SK-N-SH treated with all-trans-retinoic acid at 6 μM for 48 hours (cell line): ENCODE results near the gene PRKAG2.

Experiments
- ATAC-seq: fragments of 200-7000 bp; cut with Tn5 transposase; 3 replicates; pipeline ENCODE4 v1.9.1; 2020; ENCODE audit warnings: mild to moderate bottlenecking, moderate library complexity
- ARNTL ChIP-seq: fragments of 450-650 bp; formaldehyde crosslinking; IDR thresholded peaks from 2 replicates; pipeline ENCODE4 v1.5.0; 2020; ENCODE audit warnings: low read depth, mild to moderate bottlenecking, moderate library complexity, borderline replicate concordance
- BACH2 ChIP-seq: fragments of 250-450 bp; sonication (Bioruptor Pico); IDR thresholded peaks from 2 replicates; pipeline ENCODE4 v1.9.0; 2021; ENCODE audit warnings: mild to moderate bottlenecking, borderline replicate concordance
- CSDC2 ChIP-seq: fragments of 250-450 bp; sonication (Bioruptor Pico); IDR thresholded peaks from 2 replicates; pipeline ENCODE4 v1.5.0; 2020; ENCODE audit warnings: mild to moderate bottlenecking, moderate library complexity
- ESRRG ChIP-seq: fragments of 250-450 bp; sonication (Bioruptor Pico); IDR thresholded peaks from 2 replicates; pipeline ENCODE4 v1.6.1; 2021; ENCODE audit warnings: mild to moderate bottlenecking
- GLIS3 ChIP-seq: fragments of 250-450 bp; sonication (Bioruptor Pico); IDR thresholded peaks from 2 replicates; pipeline ENCODE4 v1.5.0; 2020; ENCODE audit warnings: mild to moderate bottlenecking, moderate library complexity
- ISL1 ChIP-seq: fragments of 250-450 bp; sonication (Bioruptor Pico); IDR thresholded peaks from 2 replicates; pipeline ENCODE4 v2.1.2; 2022; ENCODE audit warnings: mild to moderate bottlenecking, moderate library complexity
- OSR1 ChIP-seq: fragments of 250-450 bp; sonication (Bioruptor Pico); IDR thresholded peaks from 2 replicates; pipeline ENCODE4 v1.8.0; 2022; ENCODE audit warnings: moderate library complexity, mild to moderate bottlenecking, inconsistent platforms
- PPARA ChIP-seq: fragments of 250-450 bp; sonication (Bioruptor Pico); IDR thresholded peaks from 2 replicates; pipeline ENCODE4 v1.5.0; 2020; ENCODE audit warnings: mild to moderate bottlenecking, borderline replicate concordance
- SNAI2 ChIP-seq: fragments of 250-450 bp; sonication (Bioruptor Pico); IDR thresholded peaks from 2 replicates; pipeline ENCODE4 v1.5.0; 2020; ENCODE audit warnings: mild to moderate bottlenecking, moderate library complexity
- TCF4 ChIP-seq: fragments of 250-450 bp; sonication (Bioruptor Pico); IDR thresholded peaks from 2 replicates; pipeline ENCODE4 v1.8.0; 2021; ENCODE audit warnings: mild to moderate bottlenecking, moderate library complexity, borderline replicate concordance
- TOX ChIP-seq: fragments of 250-450 bp; sonication (Bioruptor Pico); IDR thresholded peaks from 2 replicates; pipeline ENCODE4 v1.8.0; 2021; ENCODE audit warnings: mild to moderate bottlenecking, moderate library complexity, borderline replicate concordance
- ZC3H10 ChIP-seq: fragments of 250-450 bp; sonication (Bioruptor Pico); IDR thresholded peaks from 2 replicates; pipeline ENCODE4 v1.5.1; 2021; ENCODE audit warnings: mild to moderate bottlenecking, moderate library complexity
- ZFP3 ChIP-seq: fragments of 250-450 bp; sonication (Bioruptor Pico); IDR thresholded peaks from 2 replicates; pipeline ENCODE4 v1.5.0; 2020; ENCODE audit warnings: mild to moderate bottlenecking, moderate library complexity
- ZFP30 ChIP-seq: fragments of 450-650 bp; formaldehyde crosslinking; IDR thresholded peaks from 2 replicates; pipeline ENCODE4 v1.5.0; 2022; ENCODE audit warnings: mild to moderate bottlenecking, moderate library complexity
- ZNF565 ChIP-seq: fragments of 450-650 bp; formaldehyde crosslinking; conservative IDR thresholded peaks from 2 replicates; pipeline ENCODE4 v1.5.0; 2020; ENCODE audit warnings: low read depth, mild to moderate bottlenecking, moderate library complexity
- ZNF70 ChIP-seq: fragments of 450-650 bp; formaldehyde crosslinking; IDR thresholded peaks from 2 replicates; pipeline ENCODE4 v1.5.0; 2020; ENCODE audit warnings: mild to moderate bottlenecking, moderate library complexity
- ZNF8 ChIP-seq: fragments of 450-650 bp; formaldehyde crosslinking; IDR thresholded peaks from 2 replicates; pipeline ENCODE4 v1.5.0; 2020; ENCODE audit warnings: mild to moderate bottlenecking, moderate library complexity
- TF ChIP-seq, protein P1 (sequence below): fragments of 250-450 bp; sonication (Bioruptor Pico); IDR thresholded peaks from 2 replicates; pipeline ENCODE4 v1.5.1; 2020; ENCODE audit warnings: low read depth, mild to moderate bottlenecking, moderate library complexity
- TF ChIP-seq, protein P2 (sequence below): fragments of 250-450 bp; sonication (Bioruptor Pico); IDR thresholded peaks from 2 replicates; pipeline ENCODE4 v1.5.0; 2020; ENCODE audit warnings: mild to moderate bottlenecking, moderate library complexity
- TF ChIP-seq, protein P3 (sequence below): fragments of 250-450 bp; sonication (Bioruptor Pico); IDR thresholded peaks from 2 replicates; pipeline ENCODE4 v1.5.1; 2021; ENCODE audit warnings: mild to moderate bottlenecking, moderate library complexity
- TF ChIP-seq, protein P4 (sequence below): fragments of 250-450 bp; sonication (Bioruptor Pico); IDR thresholded peaks from 2 replicates; pipeline ENCODE4 v1.8.0; 2021; ENCODE audit warnings: low read depth, mild to moderate bottlenecking, moderate library complexity, borderline replicate concordance

The PRKAG2 gene

DNA sequence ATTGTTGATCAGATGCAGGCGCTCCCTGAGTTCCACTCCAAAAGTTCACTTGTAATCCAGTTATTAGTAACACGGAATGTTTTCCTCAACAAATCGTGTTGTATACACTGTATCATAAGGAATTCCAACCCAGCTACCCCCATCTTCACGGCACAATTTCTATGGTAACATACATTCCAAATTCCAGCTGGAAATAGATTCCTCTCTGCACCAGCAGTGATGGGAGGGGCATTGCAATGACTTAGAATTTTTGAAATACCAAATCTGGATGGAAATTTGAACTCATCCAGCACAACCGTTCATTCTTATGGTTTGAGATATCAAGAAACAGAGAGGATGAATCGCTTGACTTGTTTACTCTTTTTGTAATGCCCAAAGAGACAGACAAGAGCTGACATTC is 318.3 kb downstream of the PRKAG2 start:
- TF ChIP-seq TCF4 (CRISPR knock-in tag) = no peak
- TF ChIP-seq OSR1 = no peak
- TF ChIP-seq, protein P1, sequence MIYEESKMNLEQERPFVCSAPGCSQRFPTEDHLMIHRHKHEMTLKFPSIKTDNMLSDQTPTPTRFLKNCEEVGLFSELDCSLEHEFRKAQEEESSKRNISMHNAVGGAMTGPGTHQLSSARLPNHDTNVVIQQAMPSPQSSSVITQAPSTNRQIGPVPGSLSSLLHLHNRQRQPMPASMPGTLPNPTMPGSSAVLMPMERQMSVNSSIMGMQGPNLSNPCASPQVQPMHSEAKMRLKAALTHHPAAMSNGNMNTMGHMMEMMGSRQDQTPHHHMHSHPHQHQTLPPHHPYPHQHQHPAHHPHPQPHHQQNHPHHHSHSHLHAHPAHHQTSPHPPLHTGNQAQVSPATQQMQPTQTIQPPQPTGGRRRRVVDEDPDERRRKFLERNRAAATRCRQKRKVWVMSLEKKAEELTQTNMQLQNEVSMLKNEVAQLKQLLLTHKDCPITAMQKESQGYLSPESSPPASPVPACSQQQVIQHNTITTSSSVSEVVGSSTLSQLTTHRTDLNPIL (CRISPR knock-in tag) = no peak
- no peak for TF ChIP-seq ISL1
- no peak for TF ChIP-seq TOX (CRISPR knock-in tag)
- TF ChIP-seq ESRRG (CRISPR knock-in tag) = no peak
- TF ChIP-seq SNAI2 (CRISPR knock-in tag) = no peak
- no peak for TF ChIP-seq ZFP30
- TF ChIP-seq PPARA (CRISPR knock-in tag) = no peak
- no peak for TF ChIP-seq ZNF565 (CRISPR knock-in tag)
- TF ChIP-seq CSDC2 (CRISPR knock-in tag) = no peak
- TF ChIP-seq GLIS3 (CRISPR knock-in tag) = no peak
- TF ChIP-seq, protein P2, sequence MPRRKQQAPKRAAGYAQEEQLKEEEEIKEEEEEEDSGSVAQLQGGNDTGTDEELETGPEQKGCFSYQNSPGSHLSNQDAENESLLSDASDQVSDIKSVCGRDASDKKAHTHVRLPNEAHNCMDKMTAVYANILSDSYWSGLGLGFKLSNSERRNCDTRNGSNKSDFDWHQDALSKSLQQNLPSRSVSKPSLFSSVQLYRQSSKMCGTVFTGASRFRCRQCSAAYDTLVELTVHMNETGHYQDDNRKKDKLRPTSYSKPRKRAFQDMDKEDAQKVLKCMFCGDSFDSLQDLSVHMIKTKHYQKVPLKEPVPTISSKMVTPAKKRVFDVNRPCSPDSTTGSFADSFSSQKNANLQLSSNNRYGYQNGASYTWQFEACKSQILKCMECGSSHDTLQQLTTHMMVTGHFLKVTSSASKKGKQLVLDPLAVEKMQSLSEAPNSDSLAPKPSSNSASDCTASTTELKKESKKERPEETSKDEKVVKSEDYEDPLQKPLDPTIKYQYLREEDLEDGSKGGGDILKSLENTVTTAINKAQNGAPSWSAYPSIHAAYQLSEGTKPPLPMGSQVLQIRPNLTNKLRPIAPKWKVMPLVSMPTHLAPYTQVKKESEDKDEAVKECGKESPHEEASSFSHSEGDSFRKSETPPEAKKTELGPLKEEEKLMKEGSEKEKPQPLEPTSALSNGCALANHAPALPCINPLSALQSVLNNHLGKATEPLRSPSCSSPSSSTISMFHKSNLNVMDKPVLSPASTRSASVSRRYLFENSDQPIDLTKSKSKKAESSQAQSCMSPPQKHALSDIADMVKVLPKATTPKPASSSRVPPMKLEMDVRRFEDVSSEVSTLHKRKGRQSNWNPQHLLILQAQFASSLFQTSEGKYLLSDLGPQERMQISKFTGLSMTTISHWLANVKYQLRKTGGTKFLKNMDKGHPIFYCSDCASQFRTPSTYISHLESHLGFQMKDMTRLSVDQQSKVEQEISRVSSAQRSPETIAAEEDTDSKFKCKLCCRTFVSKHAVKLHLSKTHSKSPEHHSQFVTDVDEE (CRISPR knock-in tag) = no peak
- TF ChIP-seq, protein P3, sequence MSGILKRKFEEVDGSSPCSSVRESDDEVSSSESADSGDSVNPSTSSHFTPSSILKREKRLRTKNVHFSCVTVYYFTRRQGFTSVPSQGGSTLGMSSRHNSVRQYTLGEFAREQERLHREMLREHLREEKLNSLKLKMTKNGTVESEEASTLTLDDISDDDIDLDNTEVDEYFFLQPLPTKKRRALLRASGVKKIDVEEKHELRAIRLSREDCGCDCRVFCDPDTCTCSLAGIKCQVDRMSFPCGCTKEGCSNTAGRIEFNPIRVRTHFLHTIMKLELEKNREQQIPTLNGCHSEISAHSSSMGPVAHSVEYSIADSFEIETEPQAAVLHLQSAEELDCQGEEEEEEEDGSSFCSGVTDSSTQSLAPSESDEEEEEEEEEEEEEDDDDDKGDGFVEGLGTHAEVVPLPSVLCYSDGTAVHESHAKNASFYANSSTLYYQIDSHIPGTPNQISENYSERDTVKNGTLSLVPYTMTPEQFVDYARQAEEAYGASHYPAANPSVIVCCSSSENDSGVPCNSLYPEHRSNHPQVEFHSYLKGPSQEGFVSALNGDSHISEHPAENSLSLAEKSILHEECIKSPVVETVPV (CRISPR knock-in tag) = no peak
- TF ChIP-seq BACH2 (CRISPR knock-in tag) = no peak
- TF ChIP-seq, protein P4, sequence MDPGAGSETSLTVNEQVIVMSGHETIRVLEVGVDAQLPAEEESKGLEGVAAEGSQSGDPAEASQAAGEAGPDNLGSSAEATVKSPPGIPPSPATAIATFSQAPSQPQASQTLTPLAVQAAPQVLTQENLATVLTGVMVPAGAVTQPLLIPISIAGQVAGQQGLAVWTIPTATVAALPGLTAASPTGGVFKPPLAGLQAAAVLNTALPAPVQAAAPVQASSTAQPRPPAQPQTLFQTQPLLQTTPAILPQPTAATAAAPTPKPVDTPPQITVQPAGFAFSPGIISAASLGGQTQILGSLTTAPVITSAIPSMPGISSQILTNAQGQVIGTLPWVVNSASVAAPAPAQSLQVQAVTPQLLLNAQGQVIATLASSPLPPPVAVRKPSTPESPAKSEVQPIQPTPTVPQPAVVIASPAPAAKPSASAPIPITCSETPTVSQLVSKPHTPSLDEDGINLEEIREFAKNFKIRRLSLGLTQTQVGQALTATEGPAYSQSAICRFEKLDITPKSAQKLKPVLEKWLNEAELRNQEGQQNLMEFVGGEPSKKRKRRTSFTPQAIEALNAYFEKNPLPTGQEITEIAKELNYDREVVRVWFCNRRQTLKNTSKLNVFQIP (CRISPR knock-in tag) = no peak
- ATAC-seq = peak; percentile 86

DNA sequence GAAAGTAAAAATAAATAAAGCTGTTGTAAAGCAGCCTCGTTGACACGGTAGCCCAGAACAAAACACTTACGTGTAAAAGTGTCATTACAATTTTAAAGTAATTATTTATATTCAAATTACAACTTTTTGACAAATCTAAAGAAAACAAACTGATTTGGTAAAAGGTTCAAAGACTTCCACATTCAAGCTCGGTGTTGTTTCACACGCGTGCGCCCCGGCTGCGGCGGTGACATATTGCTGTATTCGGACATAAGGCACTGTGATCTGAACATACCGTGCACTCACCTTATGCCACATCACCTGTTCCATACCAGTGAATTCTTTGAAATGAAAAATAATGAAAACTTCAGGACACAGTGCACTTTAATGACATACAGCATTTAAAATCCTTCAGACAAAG is 320.3 kb downstream of the PRKAG2 start:
- TF ChIP-seq ZNF8 (CRISPR knock-in tag) (no peak), ZNF565 (CRISPR knock-in tag) (no peak)
- no peak for ATAC-seq

DNA sequence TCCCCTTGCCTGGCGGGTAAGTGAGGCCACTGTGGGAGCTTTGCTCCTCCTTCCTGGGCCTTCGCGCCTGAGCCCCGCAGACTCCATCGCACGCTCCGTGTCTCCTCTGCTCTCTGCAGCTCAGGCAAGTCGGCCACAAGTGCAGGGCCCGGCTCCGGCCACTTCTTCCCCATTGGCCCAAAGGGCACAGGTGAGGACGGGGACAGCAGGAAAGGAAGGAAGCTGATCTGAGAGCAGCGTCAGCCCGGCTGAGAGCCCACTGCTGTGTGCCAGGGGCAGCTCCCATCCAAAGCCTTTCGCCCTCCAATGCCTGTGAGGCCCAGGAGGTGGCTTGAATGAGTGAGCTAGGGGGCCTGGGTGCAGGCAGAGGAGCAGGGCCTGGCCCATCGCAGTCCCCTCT is 323.6 kb downstream of the PRKAG2 start:
- ATAC-seq = peak; percentile 7; the same call in 2 of the 3 replicates
- TF ChIP-seq ARNTL (CRISPR knock-in tag) (no peak), ISL1 (no peak), ZC3H10 (no peak), SNAI2 (CRISPR knock-in tag) (no peak), ESRRG (CRISPR knock-in tag) (no peak), ZFP3 (no peak), ZFP30 (no peak), ZNF8 (CRISPR knock-in tag) (no peak), OSR1 (no peak), ZNF70 (no peak)
- TF ChIP-seq, protein P3 (CRISPR knock-in tag) = no peak
